ENCODE results near the gene PRUNE2. TPM values are rescaled to one million over a fixed set of nuclear protein-coding genes. Genes with fewer than 3 reads are reported as not detected.

The PRUNE2 gene
- polyA plus RNA-seq, 1 of the 3 experiments (the other 2 are of a cell fraction): 13.0 TPM

DNA sequence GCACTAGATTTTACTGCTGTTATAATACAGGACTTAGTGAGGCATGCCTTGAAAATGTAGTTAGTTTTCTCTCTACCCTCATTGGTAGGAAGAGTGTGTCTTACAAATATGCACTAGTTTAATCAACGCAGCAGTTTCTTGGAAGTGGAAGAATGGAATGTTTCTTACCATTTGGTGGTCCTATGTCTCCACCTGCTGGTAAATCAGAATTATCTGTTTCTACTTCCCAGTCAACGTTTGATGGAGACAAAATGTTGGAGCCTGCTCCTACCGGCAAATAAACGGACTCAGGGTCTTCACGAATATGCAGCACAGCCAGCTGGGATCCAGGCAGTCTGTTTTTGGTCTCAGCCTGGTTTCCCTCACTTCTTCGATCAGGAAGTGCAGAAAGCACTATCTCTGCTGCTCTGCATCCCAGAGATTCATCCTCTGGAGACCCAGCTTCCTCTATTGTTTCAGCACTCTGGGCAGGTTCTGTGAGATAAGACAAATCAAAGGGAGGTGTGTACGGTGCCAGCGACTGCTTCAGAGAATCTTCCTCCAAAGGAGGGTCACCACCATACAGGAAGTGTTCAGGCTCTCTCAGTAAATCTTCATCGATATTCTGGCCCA, 201.2 kb downstream of the PRUNE2 start (continued):
- TF ChIP-seq, protein P1, sequence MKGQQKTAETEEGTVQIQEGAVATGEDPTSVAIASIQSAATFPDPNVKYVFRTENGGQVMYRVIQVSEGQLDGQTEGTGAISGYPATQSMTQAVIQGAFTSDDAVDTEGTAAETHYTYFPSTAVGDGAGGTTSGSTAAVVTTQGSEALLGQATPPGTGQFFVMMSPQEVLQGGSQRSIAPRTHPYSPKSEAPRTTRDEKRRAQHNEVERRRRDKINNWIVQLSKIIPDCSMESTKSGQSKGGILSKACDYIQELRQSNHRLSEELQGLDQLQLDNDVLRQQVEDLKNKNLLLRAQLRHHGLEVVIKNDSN (IDR thresholded peaks at IDR 0.05; ENCODE audit: borderline replicate concordance, low read depth): no peak
- TF ChIP-seq, protein P2, sequence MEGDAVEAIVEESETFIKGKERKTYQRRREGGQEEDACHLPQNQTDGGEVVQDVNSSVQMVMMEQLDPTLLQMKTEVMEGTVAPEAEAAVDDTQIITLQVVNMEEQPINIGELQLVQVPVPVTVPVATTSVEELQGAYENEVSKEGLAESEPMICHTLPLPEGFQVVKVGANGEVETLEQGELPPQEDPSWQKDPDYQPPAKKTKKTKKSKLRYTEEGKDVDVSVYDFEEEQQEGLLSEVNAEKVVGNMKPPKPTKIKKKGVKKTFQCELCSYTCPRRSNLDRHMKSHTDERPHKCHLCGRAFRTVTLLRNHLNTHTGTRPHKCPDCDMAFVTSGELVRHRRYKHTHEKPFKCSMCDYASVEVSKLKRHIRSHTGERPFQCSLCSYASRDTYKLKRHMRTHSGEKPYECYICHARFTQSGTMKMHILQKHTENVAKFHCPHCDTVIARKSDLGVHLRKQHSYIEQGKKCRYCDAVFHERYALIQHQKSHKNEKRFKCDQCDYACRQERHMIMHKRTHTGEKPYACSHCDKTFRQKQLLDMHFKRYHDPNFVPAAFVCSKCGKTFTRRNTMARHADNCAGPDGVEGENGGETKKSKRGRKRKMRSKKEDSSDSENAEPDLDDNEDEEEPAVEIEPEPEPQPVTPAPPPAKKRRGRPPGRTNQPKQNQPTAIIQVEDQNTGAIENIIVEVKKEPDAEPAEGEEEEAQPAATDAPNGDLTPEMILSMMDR (IDR thresholded peaks at IDR 0.05): peak; percentile 78
- TF ChIP-seq GABPA (IDR thresholded peaks at IDR 0.05; ENCODE audit: low read depth) (no peak), SMC3 (IDR thresholded peaks at IDR 0.05; ENCODE audit: low read depth, low read length) (peak; percentile 82), FOXM1 (IDR thresholded peaks at IDR 0.05; ENCODE audit: low read depth) (no peak), MEF2A (IDR thresholded peaks at IDR 0.05; ENCODE audit: borderline replicate concordance, low read depth) (no peak), NRF1 (IDR thresholded peaks at IDR 0.05; ENCODE audit: low read depth, low read length) (no peak), TEAD4 (IDR thresholded peaks at IDR 0.05; ENCODE audit: borderline replicate concordance, insufficient read depth) (no peak), JUND (IDR thresholded peaks at IDR 0.05) (no peak), RFX5 (IDR thresholded peaks at IDR 0.05; ENCODE audit: low read length) (no peak), NFIC (IDR thresholded peaks at IDR 0.05; ENCODE audit: borderline replicate concordance) (no peak), EP300 (IDR thresholded peaks at IDR 0.05; ENCODE audit: borderline replicate concordance in 1 of 2, low read depth in 1 of 2, low read length in 1 of 2) (no peak), CHD2 (IDR thresholded peaks at IDR 0.05; ENCODE audit: low read length, partially characterized antibody) (no peak), TAF1 (IDR thresholded peaks at IDR 0.05; ENCODE audit: borderline replicate concordance, low read depth, low read length) (no peak), ELF1 (IDR thresholded peaks at IDR 0.05) (no peak), GATA2 (CRISPR knock-in tag; IDR thresholded peaks at IDR 0.05) (no peak)
- TF ChIP-seq, protein P3, sequence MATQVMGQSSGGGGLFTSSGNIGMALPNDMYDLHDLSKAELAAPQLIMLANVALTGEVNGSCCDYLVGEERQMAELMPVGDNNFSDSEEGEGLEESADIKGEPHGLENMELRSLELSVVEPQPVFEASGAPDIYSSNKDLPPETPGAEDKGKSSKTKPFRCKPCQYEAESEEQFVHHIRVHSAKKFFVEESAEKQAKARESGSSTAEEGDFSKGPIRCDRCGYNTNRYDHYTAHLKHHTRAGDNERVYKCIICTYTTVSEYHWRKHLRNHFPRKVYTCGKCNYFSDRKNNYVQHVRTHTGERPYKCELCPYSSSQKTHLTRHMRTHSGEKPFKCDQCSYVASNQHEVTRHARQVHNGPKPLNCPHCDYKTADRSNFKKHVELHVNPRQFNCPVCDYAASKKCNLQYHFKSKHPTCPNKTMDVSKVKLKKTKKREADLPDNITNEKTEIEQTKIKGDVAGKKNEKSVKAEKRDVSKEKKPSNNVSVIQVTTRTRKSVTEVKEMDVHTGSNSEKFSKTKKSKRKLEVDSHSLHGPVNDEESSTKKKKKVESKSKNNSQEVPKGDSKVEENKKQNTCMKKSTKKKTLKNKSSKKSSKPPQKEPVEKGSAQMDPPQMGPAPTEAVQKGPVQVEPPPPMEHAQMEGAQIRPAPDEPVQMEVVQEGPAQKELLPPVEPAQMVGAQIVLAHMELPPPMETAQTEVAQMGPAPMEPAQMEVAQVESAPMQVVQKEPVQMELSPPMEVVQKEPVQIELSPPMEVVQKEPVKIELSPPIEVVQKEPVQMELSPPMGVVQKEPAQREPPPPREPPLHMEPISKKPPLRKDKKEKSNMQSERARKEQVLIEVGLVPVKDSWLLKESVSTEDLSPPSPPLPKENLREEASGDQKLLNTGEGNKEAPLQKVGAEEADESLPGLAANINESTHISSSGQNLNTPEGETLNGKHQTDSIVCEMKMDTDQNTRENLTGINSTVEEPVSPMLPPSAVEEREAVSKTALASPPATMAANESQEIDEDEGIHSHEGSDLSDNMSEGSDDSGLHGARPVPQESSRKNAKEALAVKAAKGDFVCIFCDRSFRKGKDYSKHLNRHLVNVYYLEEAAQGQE (IDR thresholded peaks at IDR 0.05; ENCODE audit: low read depth, low read length): peak; percentile 34; the same call in 1 of the 2 replicates
- TF ChIP-seq, protein P4, sequence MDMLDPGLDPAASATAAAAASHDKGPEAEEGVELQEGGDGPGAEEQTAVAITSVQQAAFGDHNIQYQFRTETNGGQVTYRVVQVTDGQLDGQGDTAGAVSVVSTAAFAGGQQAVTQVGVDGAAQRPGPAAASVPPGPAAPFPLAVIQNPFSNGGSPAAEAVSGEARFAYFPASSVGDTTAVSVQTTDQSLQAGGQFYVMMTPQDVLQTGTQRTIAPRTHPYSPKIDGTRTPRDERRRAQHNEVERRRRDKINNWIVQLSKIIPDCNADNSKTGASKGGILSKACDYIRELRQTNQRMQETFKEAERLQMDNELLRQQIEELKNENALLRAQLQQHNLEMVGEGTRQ (IDR thresholded peaks at IDR 0.05; ENCODE audit: borderline replicate concordance, low read depth, low read length): no peak
